ENCODE data around the gene PSMF1. TPM values are rescaled to one million over a fixed set of nuclear protein-coding genes. Genes with fewer than 3 reads are reported as not detected.
A peak's percentile ranks its signal among the peaks of the same experiment; 100 is the strongest.

The PSMF1 gene
- total RNA-seq, 2 donors from 2014 or later: 102 to 168 TPM

GRCh38 chr20:1164871-1165270 lies 46.5 kb downstream of the PSMF1 start:
- Mint-ChIP-seq H3K27ac (no peak overlapping the region), H3K9me3 (no peaks in the 10 kb centered on the region), H3K27me3 (no peaks in the 10 kb centered on the region), H3K4me3 (no peak overlapping the region), H3K4me1 (no peaks in the 10 kb centered on the region), H3K36me3 (ENCODE audit: low read depth) (peaks cover 100% of the 10 kb centered on the region)
- ATAC-seq (replicated peaks): no peak

DNA sequence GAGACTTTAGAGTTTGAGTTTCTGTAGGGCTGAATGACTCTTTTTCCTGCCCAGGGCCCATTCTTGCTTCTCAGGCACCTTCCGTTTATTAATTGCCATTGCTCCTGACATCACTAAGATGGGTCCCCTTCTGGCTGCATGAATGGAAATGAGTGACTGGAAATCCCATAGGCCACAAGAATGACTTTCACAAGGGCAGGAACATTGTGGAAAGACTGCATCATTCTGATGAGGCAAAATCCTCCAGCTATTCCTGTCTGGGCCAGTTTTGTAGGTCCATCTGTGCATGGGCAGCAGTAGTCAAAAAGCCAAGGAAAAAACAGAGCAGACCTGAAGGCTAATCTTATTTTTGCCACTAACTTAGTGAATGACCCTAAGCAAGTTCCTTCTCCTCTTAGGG lies 47.1 kb downstream of the PSMF1 start:
- no peak for ATAC-seq (replicated peaks)
- Mint-ChIP-seq H3K9me3 (no peaks in the 10 kb centered on the region), H3K27me3 (no peaks in the 10 kb centered on the region), H3K27ac (no peak overlapping the region), H3K4me3 (no peak overlapping the region), H3K4me1 (no peaks in the 10 kb centered on the region), H3K36me3 (ENCODE audit: low read depth) (peaks cover 100% of the 10 kb centered on the region)

DNA sequence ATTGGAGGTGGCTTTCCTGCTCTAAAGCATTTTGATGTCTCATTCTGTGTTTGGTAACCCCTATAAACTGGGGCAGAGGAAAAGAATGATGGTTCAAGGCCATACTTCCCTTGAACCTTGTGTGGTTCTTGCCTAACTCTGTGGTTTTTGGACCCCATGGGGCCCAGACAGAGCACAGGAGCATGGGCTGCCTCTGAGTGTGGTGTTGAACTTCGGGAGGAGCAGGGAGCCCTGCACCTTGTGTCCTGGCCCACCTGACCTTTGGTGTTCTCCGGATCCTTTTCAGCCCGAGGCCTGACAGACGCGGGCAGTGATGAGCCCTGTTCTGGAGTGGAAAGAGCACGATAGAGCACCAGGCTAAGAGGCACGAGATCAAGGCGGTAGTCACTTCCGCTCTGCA lies 47.5 kb downstream of the PSMF1 start:
- no peak for ATAC-seq (replicated peaks)
- Mint-ChIP-seq H3K9me3 (no peaks in the 10 kb centered on the region), H3K27ac (no peak overlapping the region), H3K4me3 (no peak overlapping the region), H3K27me3 (no peaks in the 10 kb centered on the region), H3K4me1 (no peaks in the 10 kb centered on the region), H3K36me3 (ENCODE audit: low read depth) (peaks cover 100% of the 10 kb centered on the region)

DNA sequence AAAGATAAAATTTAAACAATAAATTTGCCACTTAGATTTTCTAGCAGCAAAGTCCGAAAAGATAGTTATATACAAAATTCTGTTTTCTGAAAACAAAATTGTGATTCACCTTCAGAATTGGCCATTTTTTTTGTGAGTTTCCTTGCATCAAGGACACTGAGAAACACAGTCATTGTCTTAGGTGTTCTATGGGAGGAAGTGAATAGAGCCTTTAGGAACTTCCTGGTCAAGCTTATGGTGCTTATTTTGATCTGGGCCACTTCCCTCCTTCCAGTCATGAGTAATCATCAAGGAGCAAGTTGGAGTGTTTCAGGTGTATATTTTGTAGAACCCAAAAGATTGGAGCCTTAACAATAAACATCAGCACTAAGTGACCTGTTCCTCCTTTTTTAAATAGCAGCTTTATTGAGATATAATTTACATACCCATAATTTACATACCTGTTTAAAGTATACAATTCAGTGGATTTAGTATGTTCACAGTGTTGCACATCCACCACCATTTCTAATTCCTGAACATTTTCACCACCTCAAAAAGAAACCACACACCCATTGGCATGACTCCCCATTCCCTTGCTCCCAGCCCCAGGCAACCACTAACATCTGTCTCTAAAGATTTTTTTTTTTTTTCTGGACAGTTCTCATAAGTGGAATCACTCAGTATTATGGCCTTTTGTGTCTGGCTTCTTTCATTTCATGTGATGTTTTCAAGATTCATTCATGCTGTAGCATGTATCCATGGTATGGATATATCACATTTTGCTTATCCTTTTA lies 48.7 kb downstream of the PSMF1 start:
- Mint-ChIP-seq H3K27me3 (no peaks in the 10 kb centered on the region), H3K27ac (no peak overlapping the region), H3K4me1 (no peaks in the 10 kb centered on the region), H3K4me3 (no peak overlapping the region), H3K36me3 (ENCODE audit: low read depth) (peaks cover 99% of the 10 kb centered on the region), H3K9me3 (no peaks in the 10 kb centered on the region)
- no peak for ATAC-seq (replicated peaks)

GRCh38 chr20:1169224-1169623 lies 50.8 kb downstream of the PSMF1 start:
- no peak overlapping the region for H3K27ac Mint-ChIP-seq
- H3K27me3 Mint-ChIP-seq: no peaks in the 10 kb centered on the region
- H3K36me3 Mint-ChIP-seq (ENCODE audit: low read depth): peaks cover 90% of the 10 kb centered on the region
- H3K4me1 Mint-ChIP-seq: no peaks in the 10 kb centered on the region
- no peak overlapping the region for H3K4me3 Mint-ChIP-seq
- H3K9me3 Mint-ChIP-seq: no peaks in the 10 kb centered on the region
- ATAC-seq (replicated peaks): no peak

DNA sequence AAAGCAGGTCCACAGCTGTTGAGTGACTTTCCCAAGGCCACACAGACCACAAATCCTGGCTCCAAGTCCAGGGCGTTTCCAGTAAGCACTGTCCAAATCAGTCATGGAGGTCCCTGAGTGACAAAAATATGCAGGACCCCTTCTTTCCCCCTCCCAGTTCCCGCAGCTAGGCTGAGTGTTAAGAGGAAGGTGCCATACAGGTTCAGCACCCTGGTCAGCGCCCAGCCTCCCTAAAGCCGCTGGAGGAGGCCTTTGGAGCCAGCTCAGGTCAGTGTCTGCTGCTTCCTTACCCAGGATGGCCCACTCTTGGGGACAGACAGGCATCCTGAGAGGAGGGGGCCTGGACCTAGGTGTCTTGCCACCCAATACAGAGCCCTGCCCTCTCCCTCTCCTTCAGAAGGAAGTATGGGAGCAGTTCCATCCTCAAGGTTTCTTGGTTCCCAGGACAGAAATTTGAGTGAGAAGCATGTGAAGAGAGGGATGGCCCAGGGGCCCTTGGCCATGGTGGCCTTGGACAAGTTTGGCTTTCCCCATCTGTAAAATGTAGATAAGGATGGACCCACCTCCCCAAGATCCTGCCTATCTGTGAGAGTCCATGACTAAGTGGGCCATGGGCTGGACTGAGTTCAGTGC lies 53.2 kb downstream of the PSMF1 start:
- Mint-ChIP-seq H3K4me3 (no peak overlapping the region), H3K27ac (no peak overlapping the region), H3K9me3 (no peaks in the 10 kb centered on the region), H3K36me3 (ENCODE audit: low read depth) (peaks cover 84% of the 10 kb centered on the region), H3K4me1 (no peaks in the 10 kb centered on the region), H3K27me3 (no peaks in the 10 kb centered on the region)
- no peak for ATAC-seq (replicated peaks)

DNA sequence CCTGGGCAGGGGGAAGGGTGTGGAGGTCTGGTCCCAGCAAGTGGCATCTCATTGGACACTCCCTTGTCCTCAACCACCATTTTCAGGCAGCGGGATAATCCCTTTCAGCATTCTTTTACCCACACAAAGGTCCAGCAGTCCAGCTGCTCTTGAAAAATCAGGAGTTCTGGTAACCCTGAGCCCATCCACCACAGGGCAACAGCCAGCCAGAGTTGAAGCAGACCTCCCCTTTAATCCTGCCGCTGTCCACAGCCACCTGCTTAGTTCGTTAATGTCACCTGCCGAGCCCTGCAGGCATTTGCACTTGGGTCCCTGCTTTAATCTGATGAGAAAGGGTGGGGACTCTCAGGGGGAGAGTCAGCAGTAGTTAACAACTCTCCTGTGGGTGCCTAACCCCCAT lies 55.3 kb downstream of the PSMF1 start:
- peaks cover 69% of the 10 kb centered on the region for H3K36me3 Mint-ChIP-seq (ENCODE audit: low read depth)
- H3K27ac Mint-ChIP-seq: peak overlapping the region; percentile 31
- ATAC-seq (replicated peaks): no peak
- no peak overlapping the region for H3K4me3 Mint-ChIP-seq
- no peaks in the 10 kb centered on the region for H3K9me3 Mint-ChIP-seq
- H3K4me1 Mint-ChIP-seq: no peaks in the 10 kb centered on the region
- H3K27me3 Mint-ChIP-seq: no peaks in the 10 kb centered on the region

DNA sequence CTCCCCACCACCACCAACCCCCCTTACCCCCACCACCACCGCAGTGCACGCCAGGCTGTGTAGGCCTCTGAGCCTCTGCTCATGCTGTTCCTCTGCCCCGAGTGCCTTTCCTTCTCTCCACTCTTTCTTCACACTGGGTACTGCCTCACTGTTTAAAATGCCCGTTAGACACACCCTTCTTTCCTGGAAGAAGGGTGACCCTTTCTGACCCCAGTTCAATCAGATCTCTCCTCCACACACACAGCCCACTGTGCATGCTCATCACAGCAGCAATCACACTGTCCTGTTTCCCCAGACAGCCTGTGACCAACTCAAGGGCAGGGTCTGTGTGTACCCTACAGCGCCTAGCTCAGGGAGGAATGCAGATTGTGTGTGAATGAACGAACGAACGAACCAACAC lies 56.4 kb downstream of the PSMF1 start:
- Mint-ChIP-seq H3K4me3 (no peak overlapping the region), H3K36me3 (ENCODE audit: low read depth) (peaks cover 58% of the 10 kb centered on the region)

DNA sequence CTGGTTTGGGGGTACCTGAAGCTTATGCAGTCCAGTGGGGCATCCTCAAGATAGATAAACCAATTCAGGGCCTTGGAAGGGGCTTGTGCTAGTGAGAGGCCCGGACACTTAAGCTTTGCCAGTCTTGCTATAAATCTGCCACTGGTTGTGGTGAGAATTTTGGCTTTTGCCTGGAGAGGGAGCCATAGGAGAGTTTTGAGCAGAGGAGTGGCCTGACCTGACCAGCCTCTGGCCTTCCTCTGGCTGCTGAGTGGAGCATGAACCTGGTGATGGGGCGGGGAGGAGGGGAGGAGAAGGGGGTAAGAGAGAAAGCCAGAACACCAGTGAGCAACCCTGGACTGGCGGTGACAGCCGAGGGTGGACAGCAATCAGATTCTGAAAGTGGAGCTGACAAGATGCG lies 59.3 kb downstream of the PSMF1 start:
- Mint-ChIP-seq H3K4me3 (no peak overlapping the region), H3K36me3 (ENCODE audit: low read depth) (peaks cover 30% of the 10 kb centered on the region), H3K27ac (peak overlapping the region; percentile 10), H3K4me1 (no peaks in the 10 kb centered on the region), H3K9me3 (no peaks in the 10 kb centered on the region), H3K27me3 (peaks cover 4% of the 10 kb centered on the region)
- ATAC-seq (replicated peaks): no peak

More for the DNA sequence above, 56.4 kb downstream of the PSMF1 start:
- Mint-ChIP-seq H3K4me1 (no peaks in the 10 kb centered on the region), H3K9me3 (no peaks in the 10 kb centered on the region), H3K27me3 (no peaks in the 10 kb centered on the region), H3K27ac (no peak overlapping the region)
- ATAC-seq (replicated peaks): no peak

DNA sequence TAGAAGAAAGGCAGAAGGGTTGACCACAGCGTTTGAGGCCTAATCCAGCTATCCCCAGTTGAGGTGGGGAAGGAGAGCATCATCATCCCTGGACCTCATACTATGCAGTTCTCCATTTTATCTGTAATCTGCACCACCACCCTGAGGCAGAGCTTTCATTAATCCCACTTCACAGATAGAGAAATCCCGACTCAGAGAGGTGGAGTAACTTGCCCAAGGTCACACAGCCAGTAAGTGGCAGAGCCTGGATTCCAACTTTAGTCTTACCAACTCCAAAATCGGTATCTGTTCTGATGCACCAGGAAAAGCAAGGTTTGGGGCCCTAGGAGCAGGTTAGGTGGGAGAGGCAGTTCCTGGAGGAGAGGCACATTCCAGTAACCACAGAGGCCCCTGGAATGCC lies 59.7 kb downstream of the PSMF1 start:
- Mint-ChIP-seq H3K27me3 (peaks cover 7% of the 10 kb centered on the region), H3K27ac (no peak overlapping the region), H3K4me3 (no peak overlapping the region), H3K4me1 (no peaks in the 10 kb centered on the region), H3K36me3 (ENCODE audit: low read depth) (peaks cover 26% of the 10 kb centered on the region), H3K9me3 (no peaks in the 10 kb centered on the region)
- no peak for ATAC-seq (replicated peaks)

GRCh38 chr20:1178623-1179022 lies 60.2 kb downstream of the PSMF1 start:
- peaks cover 23% of the 10 kb centered on the region for H3K36me3 Mint-ChIP-seq (ENCODE audit: low read depth)
- H3K27ac Mint-ChIP-seq: no peak overlapping the region
- peaks cover 11% of the 10 kb centered on the region for H3K27me3 Mint-ChIP-seq
- H3K9me3 Mint-ChIP-seq: no peaks in the 10 kb centered on the region
- no peak overlapping the region for H3K4me3 Mint-ChIP-seq
- ATAC-seq (replicated peaks): no peak
- H3K4me1 Mint-ChIP-seq: no peaks in the 10 kb centered on the region

GRCh38 chr20:1180949-1181348 lies 62.5 kb downstream of the PSMF1 start:
- no peak overlapping the region for H3K27ac Mint-ChIP-seq
- no peak overlapping the region for H3K4me3 Mint-ChIP-seq
- ATAC-seq (replicated peaks): no peak
- H3K4me1 Mint-ChIP-seq: peaks cover 4% of the 10 kb centered on the region
- H3K36me3 Mint-ChIP-seq (ENCODE audit: low read depth): peaks cover 12% of the 10 kb centered on the region
- peaks cover 18% of the 10 kb centered on the region for H3K27me3 Mint-ChIP-seq
- H3K9me3 Mint-ChIP-seq: no peaks in the 10 kb centered on the region

GRCh38 chr20:1182106-1182505 lies 63.7 kb downstream of the PSMF1 start:
- no peak overlapping the region for H3K4me3 Mint-ChIP-seq
- H3K9me3 Mint-ChIP-seq: no peaks in the 10 kb centered on the region
- peaks cover 18% of the 10 kb centered on the region for H3K27me3 Mint-ChIP-seq
- H3K36me3 Mint-ChIP-seq (ENCODE audit: low read depth): peaks cover under 1% of the 10 kb centered on the region
- no peak overlapping the region for H3K27ac Mint-ChIP-seq
- peaks cover 4% of the 10 kb centered on the region for H3K4me1 Mint-ChIP-seq
- ATAC-seq (replicated peaks): no peak

DNA sequence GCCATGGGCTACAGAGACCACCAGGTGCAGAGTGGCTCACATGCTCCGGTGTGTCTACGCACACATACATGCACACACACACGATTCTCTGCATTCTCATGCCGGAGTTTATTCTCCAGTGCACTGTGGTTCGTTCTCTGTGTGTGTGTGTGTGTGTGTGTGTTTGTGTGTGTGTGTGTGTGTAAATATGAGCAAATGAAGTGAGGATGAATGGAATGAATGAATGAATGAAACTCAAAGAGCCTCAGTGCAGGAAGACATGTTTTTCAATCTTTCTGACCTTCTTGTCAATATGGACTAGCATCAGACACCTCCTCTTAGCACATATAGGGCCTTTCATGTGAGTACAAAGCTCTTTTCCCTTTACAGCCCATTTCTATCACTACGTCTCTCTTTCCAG lies 64.8 kb downstream of the PSMF1 start:
- no peak overlapping the region for H3K4me3 Mint-ChIP-seq
- ATAC-seq (replicated peaks): no peak
- no peak overlapping the region for H3K27ac Mint-ChIP-seq
- H3K9me3 Mint-ChIP-seq: no peaks in the 10 kb centered on the region
- H3K27me3 Mint-ChIP-seq: peaks cover 18% of the 10 kb centered on the region
- no peaks in the 10 kb centered on the region for H3K36me3 Mint-ChIP-seq (ENCODE audit: low read depth)
- peaks cover 4% of the 10 kb centered on the region for H3K4me1 Mint-ChIP-seq

- Mint-ChIP-seq H3K27ac (peak overlapping the region; percentile 12), H3K4me3 (peak overlapping the region; percentile 74), H3K9me3 (no peaks in the 10 kb centered on the region), H3K27me3 (peaks cover 18% of the 10 kb centered on the region), H3K4me1 (peaks cover 4% of the 10 kb centered on the region), H3K36me3 (ENCODE audit: low read depth) (no peaks in the 10 kb centered on the region)
- ATAC-seq (replicated peaks): no peak
Observed at GRCh38 chr20:1184260-1184637, 65.8 kb downstream of the PSMF1 start.

All from activated T-helper 17 cell treated with anti-CD3 and anti-CD28 coated beads, Interleukin-2, amount 50 U/mL, for 72 hours (primary cell).